D721Med (cell line): ENCODE results near the gene APOL1.

Experiments used
- DNase-seq: peaks from one replicate; pipeline ENCODE4 v3.0.0; 2011; ENCODE audit warnings: low spot score; ENCODE audit not compliant: insufficient read length
- FAIRE-seq: peaks from 2 replicates; lab custom pipeline; 2011; peaks lifted over from hg19 to GRCh38; lab: Jason Lieb, UNC
- TF ChIP-seq, protein P1 (sequence below): IDR thresholded peaks from 2 replicates; pipeline ENCODE4 v1.5.1; 2012; ENCODE audit warnings: mild to moderate bottlenecking, control low read depth; ENCODE audit not compliant: insufficient read depth; ENCODE audit errors: missing control alignments

APOL1 gene

DNA sequence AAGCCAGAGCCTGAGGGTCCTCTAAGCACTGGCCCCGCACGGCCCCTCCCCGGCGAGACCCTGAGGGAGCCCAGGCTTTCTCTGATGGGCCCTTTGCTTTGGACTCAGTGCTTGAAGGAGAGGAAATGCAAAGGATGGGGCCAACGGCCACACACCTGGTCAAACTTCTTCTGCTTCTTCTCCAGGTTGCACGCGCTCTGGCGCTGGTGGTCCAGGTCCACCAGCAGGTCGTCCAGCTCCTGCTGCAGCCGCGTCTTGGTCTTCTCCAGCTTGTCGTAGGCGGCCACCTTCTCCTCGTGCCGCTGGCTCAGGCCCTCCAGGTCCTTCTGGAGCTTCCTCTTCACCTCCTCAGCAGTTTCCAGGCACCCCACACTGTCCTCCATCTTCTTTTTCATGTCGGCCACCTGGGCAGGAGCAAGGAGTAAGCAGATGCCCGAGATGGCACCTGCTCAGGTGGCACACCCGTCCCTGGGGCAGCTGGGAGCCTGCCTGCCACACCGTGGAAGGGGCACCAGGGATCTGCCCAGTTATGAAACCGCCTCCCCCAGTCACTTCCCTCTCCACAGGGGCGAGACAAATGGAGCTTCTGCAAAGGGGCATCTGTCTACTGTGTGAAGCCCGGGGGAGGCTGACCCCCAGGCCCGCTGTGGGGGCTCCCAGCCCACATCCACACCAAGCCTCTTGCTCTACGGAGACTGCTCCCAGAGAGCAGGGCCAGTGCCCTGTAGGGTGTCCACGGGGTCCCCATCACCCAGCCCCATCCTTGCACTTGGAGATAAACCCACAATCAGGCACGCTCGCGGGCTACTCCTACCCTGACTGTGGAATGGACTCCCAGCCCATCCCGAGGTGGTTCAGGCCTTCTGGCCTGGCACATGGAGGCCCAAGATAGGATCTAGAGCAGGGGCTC lies 39.2 kb downstream of the APOL1 start:
- DNase-seq (no peak), FAIRE-seq (no peak)
- TF ChIP-seq, protein P1, sequence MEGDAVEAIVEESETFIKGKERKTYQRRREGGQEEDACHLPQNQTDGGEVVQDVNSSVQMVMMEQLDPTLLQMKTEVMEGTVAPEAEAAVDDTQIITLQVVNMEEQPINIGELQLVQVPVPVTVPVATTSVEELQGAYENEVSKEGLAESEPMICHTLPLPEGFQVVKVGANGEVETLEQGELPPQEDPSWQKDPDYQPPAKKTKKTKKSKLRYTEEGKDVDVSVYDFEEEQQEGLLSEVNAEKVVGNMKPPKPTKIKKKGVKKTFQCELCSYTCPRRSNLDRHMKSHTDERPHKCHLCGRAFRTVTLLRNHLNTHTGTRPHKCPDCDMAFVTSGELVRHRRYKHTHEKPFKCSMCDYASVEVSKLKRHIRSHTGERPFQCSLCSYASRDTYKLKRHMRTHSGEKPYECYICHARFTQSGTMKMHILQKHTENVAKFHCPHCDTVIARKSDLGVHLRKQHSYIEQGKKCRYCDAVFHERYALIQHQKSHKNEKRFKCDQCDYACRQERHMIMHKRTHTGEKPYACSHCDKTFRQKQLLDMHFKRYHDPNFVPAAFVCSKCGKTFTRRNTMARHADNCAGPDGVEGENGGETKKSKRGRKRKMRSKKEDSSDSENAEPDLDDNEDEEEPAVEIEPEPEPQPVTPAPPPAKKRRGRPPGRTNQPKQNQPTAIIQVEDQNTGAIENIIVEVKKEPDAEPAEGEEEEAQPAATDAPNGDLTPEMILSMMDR = no peak

DNA sequence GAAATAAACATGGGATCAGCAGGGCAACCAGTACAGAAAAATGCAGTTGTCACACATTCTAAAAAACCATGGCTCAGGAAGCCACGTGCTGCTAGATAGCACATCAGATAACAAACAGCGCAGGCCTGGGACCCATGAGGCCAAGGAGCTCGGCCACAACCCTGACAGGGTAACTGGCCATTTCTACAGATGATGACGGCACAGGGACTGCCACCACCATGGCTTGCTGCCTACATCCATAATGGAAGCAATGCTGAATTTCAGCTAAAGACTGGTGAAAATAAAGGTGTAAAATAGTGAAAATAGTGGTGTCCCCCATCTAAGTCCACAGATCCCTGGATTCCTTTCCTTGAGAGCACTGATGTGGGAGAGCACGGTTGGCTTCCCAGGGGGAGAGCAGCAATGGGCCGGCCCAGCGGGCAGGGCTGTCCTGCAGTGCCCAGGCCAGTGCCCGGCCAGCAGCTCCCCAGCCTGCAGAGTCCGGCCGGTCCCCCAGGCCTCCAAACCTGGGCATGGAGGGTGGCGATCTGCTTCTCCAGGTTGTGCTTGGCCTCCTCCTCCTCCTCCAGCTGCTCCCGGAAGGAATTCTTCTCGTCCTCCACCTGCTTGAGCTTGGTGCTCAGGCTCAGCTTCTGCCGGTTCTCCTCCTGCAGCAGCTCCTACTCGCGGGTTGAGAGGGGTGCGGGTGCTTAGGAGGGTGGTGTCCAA lies 40.0 kb downstream of the APOL1 start:
- no peak for FAIRE-seq
- TF ChIP-seq, protein P1 = no peak
- DNase-seq = no peak

DNA sequence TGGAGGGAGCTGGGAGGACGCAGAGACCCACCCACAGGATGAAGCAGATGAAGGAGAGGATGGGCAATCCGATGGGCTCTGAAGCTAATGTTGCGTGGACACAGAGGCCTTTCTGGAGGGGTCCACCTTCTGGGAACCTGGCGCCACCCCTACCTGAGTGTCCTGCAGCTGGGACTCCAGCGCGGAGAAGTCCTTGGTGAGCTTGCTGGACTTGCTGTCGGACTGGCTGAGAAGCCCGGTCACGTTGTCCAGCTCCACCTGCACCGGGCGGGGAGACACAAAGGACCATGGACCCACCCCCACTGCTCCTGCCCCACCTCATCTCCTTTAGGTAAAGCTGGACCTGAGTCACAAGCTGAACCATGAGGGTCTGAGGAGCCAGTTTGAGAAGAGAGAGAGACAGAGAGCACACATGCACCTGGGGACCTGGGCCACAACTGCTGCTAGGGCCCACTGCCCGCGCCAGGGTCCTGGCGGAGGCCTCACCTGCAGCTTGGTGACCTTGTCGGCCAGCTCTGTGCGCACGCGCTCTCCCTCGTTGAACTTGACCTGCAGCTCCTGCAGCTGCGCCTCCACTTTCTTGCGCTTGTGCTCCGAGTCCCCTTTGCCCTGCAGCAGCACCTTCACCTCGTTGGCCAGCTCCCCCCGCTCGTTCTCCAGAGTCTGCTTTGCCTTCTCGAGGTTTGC lies 40.8 kb downstream of the APOL1 start:
- no peak for DNase-seq
- TF ChIP-seq, protein P1 = no peak

DNA sequence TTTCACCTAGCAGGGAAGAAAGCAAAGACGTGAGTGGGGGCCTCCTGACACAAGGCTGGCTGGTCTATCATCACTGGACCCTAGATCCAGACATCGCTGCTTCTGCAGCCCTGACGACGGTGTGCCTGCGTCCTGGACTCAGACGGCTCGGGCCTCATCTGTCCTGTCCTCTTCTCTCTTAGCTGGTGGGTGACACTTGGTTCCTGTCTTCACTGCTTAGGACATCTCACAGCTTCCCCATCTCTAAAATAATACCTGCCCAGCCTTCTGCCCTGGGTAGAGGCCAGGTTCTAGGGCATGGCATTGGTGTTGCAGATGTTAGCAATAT lies 41.3 kb downstream of the APOL1 start:
- DNase-seq (no peak), FAIRE-seq (no peak)
- TF ChIP-seq, protein P1 = no peak

More for the DNA sequence above, 40.8 kb downstream of the APOL1 start:
- no peak for FAIRE-seq

DNA sequence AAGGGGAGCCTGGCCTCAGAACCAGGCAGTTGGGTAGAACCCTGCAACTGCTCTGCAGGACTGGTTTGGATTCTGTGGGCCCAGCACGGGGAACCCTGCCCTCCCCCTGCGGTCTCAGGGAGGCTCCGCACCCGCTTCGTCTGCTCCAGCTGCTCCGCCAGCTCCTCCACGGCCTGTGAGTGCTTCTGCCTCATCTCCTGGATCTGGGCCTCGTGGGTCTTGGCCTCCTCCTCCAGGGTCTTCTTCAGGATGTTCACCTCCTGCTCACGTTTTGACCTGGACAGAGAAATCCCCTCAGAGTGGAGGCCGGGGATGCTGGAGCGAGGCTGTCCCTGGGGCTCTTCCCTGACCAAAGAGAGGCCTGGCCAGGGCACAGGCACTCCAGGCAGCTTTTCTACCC lies 41.9 kb downstream of the APOL1 start:
- no peak for DNase-seq
- TF ChIP-seq, protein P1 = no peak
- no peak for FAIRE-seq

DNA sequence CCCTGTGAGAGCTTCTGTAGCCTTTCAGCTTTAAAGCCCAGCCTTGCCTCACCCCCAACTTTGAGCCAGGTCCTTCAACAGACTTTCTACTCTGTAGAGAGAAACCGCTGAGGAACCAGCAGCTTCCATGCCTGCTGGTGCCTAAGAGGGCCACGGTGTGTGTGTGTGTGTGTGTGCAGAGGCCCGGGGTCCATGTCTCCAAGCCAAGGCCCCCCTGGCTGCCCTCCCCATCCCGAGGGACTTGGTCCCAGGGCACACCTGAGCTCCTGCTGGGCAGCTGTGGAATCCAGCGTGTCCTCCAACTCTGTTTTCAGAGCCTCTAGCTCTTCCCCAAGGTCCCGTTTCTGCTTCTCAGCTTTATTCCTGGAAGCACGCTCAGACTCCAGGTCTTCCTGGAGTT lies 42.3 kb downstream of the APOL1 start:
- TF ChIP-seq, protein P1 = no peak
- FAIRE-seq = no peak
- DNase-seq = no peak
